ENCODE results near the gene SCYL3. TPM values are rescaled to one million over a fixed set of nuclear protein-coding genes. Genes with fewer than 3 reads are reported as not detected.
"Not testable (repeated sequence)": the region's sequence is repeated elsewhere in the genome, so short reads cannot be mapped to it uniquely, and the experiment has no call there.

Gene SCYL3
- total RNA-seq, 1 donor, result 10.5 TPM

DNA sequence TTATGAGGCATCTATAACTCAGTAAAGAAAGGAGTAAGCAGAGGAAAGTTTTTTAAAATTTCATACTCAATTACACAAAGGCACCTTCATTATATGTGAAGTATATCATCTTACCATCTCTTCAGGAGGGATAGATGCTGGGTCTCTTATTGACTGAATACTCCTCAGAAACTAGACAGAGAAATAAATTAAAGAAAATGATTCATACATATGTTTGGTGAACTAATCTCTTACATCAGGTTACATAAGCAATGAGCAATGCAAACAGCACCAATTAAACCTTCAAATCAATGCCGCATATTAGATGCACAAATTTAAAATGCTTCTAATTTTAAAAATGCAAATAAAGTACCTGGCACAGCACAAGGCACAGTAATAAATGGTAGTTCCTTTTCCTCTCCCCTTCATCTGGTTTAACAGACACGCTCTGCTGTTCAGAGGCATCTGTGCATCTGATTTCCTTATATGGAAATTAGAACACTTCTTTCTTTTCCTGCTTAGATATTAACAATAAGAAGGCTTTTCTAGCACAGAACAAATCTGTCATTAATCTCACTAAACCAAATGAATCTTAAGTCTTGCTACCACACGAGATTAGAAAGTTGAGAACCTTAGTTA, 20.0 kb downstream of the SCYL3 start:
- DNase-seq (ENCODE audit: low read depth in 2 of 3, low spot score in 2 of 3), result no peak

DNA sequence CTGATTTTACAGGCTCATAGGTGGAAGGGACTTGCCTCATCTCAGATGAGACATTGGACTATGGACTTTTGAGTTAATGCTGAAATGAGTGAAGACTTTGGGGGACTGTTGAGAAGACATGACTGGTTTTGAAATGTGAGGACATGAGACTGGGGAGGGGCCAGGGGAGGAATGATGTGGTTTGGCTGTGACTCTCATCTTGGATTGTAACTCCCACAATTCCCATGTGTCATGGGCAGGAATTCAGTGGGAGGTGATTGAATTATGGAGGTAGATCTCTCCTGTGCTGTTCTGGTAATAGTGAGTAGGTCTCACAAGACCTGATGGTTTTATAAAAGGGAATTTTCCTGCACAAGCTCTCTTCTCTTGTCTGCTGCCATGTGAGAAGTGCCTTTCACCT, 20.8 kb downstream of the SCYL3 start:
- DNase-seq (ENCODE audit: low read depth in 2 of 3, low spot score in 2 of 3), result no peak

DNA sequence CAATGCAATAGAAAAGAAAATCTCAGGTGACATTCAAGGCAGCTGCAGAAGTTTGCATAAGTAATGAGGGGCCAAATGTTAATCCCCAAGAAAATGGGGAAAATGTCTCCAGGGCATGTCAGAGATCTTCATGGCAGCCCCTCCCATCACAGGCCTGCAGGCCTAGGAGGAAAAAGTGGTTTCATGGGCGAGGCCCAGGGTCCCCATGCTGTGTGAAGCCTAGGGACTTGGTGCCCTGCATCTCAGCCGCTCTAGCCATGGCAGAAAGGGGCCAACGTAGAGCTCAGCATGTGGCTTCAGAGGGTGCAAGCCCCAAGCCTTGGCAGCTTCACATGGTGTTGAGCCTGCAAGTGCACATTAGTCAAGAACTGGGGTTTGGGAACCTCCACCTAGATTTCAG, 21.7 kb downstream of the SCYL3 start:
- not testable (repeated sequence) for DNase-seq (ENCODE audit: low read depth in 2 of 3, low spot score in 2 of 3)

DNA sequence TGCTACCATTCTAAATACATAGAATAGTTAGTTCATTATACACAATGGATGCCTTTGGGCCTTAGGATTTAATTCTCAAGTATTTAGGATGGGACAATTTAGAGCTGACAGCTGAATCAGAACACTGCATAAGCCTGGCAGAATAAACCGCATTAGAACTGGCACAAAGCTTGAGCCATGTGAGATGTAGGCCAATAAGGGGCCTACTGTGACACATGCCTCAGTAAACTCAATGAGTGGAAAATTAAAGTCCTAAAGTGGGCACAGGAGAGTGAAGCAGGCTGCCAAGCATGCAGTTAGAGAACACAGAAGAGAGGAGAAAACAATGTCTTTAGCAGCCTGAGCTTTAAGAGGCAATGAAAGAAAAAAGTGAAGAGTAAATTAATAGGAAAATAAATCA, 24.3 kb downstream of the SCYL3 start:
- no peak for DNase-seq (ENCODE audit: low read depth in 2 of 3, low spot score in 2 of 3)

DNA sequence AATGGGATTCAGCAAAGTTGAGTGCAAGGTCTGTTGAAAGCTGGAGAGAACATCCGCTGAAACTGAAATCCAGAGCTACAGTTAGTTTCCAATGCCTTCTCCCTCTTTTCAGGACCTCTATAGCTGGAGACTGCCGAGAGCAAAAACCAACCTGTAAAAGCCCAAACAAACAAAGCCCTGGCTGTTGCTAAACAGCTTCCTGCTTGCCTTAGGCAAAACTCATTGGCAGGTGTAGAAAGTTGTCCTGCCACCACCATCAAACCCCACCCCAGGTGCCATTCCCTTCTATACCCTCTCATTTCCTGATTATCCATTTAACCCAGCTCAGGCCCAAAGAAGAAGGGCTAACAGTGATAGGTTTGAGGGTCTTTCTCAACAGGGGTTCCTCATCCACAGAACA, 24.7 kb downstream of the SCYL3 start:
- no peak for DNase-seq (ENCODE audit: low read depth in 2 of 3, low spot score in 2 of 3)

DNA sequence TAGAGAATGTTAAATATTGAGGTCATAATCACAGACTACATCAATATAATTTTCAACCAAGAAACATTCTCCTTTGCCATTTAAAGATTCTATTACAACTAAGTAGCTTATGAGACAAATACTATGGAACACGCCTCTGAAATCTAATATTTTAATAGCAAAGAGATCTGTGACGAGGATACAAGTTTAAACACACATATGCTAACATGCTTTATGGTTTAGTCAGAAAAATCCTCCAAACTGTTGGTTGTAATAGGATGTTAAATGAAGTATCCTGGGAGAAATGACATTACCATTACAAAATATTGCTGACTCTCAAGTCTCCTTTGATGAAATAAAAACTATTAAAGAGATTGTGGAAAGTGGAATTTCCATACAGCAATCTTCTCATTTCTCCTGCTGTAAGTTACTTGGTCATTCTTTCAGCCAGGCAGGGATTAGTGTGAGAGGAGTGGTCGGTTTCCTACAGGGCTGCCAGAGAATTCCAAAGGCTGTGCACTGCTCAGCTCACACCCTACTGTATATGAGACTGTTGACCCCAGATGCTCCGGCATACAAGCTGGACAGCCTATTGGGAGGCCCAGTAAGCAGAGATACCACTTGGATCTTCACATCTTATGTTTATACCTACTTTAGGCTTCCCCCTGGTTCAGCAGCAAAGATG, 26.6 kb downstream of the SCYL3 start:
- DNase-seq (ENCODE audit: low read depth in 2 of 3, low spot score in 2 of 3), result no peak

DNA sequence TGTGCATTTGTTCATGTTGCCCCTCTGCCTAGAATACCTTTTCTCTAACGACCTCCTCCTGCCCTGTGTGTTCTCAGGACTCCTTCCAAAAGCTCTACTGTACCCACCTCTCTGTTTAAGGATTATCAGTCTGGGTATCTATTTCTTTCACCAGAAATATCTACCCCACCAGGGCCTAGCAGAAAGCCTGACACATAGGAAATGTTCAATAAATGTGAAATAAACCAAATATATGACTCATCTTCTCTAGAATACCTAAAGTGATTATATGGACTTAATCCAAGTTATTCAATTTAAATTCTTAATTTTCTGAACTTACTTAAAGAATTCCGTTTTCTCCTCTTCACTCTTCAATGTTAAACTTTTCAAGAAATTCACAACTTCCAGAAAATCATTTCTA, 27.1 kb downstream of the SCYL3 start:
- DNase-seq (ENCODE audit: low read depth in 2 of 3, low spot score in 2 of 3), result no peak

DNA sequence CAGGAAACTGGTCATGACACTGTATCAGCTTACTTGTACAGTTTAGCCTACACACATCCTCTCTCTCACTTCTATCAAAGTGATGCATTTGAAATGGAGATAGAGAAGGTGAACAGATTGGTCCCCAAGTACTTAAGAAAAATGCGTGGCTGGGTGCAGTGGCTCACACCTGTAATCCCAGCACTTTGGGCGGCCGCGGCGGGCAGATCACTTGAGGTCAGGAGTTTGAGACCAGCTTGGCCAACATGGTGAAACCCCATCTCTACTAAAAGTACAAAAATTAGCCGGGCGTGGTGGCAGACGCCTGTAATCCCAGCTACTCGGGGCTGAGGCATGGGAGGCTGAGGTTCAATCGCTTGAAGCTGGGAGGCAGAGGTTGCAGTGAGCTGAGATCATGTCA, 29.2 kb downstream of the SCYL3 start:
- not testable (repeated sequence) for DNase-seq (ENCODE audit: low read depth in 2 of 3, low spot score in 2 of 3)

DNA sequence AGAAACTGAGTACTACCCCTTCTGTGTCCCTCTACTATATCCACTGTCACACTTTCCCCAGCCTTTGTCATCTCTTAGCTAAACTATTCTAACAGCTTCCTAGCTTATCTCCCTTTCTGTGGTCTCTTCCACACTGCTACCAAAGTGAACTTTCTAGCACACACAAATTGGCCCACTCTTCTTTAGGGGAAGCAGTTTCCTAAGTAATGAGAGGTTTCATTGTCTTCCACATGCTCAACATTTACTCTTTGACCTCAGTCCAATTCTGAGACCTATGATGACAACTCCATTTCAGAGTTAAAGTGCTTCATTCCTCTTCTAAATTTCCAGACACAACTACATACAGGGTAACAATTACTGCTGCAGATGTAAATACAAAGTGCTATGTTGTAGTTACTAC, 32.9 kb downstream of the SCYL3 start:
- no peak for DNase-seq (ENCODE audit: low read depth in 2 of 3, low spot score in 2 of 3)

DNA sequence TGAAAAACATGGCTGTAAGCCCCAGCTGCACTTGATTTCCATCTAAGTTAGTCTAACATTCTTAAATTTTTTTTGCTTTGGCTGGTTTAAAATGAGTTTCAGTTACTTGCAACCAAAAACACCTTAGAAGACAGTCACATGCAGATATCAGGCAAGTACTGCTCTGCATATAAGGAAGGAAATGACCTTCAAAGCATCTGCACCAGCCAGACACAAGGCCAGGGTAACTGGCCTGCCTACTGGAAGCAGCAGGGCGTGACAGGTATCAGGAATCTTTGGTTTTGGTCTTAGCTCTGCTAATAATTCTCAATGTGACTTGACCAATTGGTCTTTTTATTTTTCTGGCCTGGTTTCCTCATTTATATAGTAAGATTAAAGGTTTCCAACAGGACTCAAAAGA, 33.5 kb downstream of the SCYL3 start:
- no peak for DNase-seq (ENCODE audit: low read depth in 2 of 3, low spot score in 2 of 3)

DNA sequence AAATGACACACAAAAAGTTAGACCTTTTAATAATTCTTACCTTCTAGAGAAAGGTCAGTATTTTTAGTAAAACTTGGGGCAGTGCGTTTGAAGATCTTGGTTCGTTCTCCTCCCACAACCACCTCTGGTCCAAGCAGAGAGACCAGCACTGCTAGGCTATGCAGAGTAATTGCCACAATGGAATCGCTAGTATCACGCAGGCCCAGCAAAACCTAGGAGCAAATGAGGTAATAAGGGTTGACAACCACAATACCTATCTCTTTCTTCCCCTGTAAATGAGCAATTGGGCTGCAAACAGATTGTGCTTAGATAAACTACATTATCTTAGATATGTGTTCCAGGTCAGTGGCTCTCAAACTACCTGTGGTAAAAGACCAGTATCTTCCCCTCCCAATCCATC, 34.7 kb downstream of the SCYL3 start:
- no peak for DNase-seq (ENCODE audit: low read depth in 2 of 3, low spot score in 2 of 3)

DNA sequence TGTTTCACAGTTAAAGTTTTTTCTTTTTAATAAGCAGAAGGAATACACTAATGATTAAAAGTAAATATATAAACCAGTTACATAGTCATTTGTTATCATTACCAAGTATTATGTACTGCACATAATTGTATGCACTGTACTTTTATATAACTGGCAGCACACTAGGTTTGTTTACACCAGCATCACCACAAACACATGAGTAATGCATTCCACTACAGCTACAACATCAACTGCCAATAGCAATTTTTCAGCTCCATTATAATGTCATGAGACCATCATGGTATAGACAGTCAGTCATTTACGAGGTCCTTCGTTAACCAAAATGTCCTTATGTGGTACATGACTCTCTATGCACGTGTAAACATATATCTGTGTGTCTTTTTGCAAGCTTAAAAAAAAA, 35.2 kb downstream of the SCYL3 start:
- no peak for DNase-seq (ENCODE audit: low read depth in 2 of 3, low spot score in 2 of 3)

DNA sequence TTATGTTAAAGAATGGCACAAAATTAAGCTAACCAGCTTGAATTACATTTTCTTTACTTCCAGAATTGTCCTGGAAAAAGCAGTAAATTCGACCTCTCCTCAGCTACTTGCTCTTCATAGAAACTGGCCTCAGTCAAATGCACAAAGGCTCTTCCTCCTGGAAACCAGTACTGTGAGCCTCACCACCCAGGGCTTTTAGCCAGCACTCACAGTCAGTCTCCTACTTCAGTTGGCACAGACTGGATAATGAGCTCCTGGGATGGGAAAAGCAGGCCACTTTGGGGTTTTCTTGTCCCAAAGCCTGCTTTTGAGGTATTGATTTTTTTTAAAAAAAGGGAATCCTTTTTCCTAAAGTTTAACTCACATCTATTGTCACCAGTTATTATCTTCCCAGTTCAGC, 40.4 kb downstream of the SCYL3 start:
- DNase-seq (ENCODE audit: low read depth in 2 of 3, low spot score in 2 of 3), result no peak

DNA sequence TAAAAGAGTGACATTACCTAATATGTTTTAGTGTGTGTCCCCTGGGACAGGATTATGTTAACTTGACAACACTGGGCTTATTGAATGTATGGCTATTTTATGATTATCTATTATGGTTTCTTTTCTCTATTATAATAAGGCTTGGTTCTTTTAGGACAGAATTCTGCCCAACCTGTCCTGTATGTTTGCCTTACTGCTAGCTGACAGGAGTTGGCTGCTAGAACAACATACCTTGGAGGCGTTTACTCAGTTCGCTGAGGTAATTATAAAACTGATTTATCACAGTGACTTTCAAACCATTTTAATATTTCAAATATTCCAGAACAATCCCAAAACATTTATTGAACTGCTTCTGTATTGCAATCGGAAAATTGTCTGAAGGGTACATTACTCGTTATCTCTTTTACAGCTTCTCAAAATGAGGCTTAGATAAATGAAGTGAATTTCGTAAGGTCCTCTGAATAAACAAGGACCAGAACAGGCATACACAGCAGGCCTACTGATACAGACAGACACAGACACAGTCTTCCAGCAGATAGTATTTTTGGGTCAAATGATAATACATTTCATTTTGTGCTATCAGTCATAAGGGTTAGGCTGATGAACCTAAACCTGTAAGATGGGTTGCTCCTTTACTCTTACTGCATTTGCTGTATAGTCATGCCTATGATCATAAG, 44.2 kb downstream of the SCYL3 start:
- DNase-seq (ENCODE audit: low read depth in 2 of 3, low spot score in 2 of 3), result no peak

DNA sequence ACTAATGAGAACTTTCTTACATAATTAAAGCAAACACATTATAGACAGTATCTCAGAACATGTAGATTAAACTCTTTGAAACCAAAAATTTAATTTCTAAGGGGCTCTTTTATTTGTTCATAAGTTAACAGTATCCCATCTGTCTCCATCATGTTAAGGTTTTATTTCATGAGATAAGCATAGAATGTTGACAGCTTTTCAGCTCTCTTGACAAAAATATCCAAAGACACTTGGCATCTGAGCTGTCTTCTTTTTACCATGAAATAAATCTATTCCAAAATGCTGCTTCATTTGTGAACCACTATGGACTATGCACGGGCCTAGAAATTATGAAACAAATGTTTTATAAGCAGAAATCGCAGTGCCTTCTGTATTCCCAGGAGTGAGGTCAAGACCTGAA, 45.2 kb downstream of the SCYL3 start:
- DNase-seq (ENCODE audit: low read depth in 2 of 3, low spot score in 2 of 3), result no peak

DNA sequence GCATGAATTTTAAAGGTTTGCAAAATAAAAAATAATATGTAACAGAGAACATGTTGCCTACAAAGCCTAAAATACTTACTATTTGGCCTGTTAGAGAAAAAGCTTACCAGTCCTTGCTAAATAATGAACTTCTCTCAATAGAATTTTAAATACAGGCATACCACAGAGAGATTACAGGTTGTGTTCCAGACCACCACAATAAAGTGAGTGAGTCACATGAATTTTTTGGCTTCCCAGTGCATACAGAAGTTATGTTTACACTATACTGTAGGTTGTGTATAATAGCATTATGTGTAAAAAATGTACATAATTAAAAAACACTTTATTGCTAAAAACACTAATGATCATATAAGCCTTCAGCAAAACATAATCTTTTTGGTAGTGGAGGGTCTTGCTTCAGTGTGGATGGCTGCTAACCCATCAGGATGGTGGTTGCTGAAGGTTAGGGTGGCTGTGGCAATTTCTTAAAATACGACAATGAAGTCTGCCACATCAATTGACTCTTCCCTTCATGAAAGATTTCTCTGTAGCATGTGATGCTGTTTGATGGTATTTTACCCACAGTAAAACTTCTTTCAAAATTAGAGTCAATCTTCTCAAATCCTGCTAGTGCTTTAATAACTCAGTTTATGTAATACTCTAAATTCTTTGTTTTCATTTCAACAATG, 48.6 kb downstream of the SCYL3 start:
- no peak for DNase-seq (ENCODE audit: low read depth in 2 of 3, low spot score in 2 of 3)

DNA sequence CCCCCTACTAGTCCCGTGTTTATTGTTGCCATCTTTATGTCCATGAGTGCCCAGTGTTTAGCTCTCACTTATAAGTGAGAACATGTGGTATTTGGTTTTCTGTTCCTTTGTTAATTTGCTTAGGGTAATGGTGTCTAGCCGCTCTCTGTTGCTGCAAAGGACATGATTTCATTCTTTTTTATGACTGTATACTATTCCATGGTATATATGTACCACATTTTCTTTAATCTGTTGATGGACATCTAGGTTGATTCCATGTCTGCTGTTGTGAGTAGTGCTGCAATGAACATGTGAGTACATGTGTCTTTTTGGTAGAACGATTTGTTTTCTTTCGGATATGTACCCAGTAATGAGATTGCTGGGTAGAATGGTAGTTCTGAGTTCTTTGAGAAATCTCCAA, 54.8 kb downstream of the SCYL3 start:
- no peak for DNase-seq (ENCODE audit: low read depth in 2 of 3, low spot score in 2 of 3)

DNA sequence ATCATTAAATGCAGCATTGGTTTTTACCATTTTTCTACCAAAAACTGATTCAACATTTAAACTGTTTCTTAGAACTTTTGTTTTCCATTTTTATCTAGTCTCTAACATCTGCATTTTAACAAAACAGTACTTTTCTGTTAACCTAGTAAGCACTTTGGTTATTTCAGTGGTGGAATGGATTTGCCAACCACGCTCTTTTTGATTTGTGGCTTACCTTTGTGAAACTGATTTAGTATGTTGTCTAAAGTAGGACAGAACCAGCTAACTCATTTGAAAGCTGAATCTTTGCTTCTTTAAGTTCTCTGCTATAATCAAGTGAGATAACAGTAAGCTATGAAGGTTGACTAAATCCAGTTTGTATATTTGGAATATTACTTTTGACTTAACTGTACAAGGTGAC, 57.5 kb downstream of the SCYL3 start:
- no peak for DNase-seq (ENCODE audit: low read depth in 2 of 3, low spot score in 2 of 3)

DNA sequence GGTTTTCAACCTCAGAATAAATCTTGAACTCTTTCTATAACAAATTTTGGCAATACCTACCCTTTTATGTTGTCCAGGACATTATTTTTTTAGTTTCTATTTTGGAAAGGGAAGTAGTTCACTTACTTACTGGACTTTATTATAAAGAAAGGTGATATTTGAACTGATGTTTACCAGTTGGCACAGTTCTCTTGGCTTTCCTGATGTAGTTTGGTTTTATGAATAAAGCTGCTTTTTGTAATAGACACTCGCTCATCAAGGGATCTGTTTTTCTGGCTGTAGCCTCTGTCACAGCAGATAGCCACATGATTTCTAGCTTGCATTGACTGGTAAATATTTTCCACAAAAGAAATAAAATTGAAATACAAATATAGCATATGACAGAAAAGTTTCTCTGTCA, 58.0 kb downstream of the SCYL3 start:
- DNase-seq (ENCODE audit: low read depth in 2 of 3, low spot score in 2 of 3), result no peak

DNA sequence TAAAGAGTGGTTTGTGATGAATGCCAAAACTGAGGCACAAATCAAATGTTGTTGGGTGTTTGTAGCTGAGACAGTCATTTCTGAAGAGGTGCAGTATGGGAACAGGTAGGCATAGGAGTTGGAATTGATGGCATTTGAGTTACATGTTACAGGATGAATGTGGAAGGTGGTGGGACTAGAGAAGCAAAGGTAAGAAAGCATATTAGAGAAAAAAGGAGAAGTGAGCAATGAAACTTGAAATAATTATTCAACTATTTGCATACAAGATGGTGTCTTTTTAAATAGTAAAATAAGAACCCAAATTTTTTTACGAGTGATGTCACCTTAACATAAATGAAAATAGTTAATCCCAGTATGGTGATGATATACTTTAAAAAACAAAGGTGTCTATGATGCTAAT, 58.8 kb downstream of the SCYL3 start:
- DNase-seq (ENCODE audit: low read depth in 2 of 3, low spot score in 2 of 3), result no peak

DNA sequence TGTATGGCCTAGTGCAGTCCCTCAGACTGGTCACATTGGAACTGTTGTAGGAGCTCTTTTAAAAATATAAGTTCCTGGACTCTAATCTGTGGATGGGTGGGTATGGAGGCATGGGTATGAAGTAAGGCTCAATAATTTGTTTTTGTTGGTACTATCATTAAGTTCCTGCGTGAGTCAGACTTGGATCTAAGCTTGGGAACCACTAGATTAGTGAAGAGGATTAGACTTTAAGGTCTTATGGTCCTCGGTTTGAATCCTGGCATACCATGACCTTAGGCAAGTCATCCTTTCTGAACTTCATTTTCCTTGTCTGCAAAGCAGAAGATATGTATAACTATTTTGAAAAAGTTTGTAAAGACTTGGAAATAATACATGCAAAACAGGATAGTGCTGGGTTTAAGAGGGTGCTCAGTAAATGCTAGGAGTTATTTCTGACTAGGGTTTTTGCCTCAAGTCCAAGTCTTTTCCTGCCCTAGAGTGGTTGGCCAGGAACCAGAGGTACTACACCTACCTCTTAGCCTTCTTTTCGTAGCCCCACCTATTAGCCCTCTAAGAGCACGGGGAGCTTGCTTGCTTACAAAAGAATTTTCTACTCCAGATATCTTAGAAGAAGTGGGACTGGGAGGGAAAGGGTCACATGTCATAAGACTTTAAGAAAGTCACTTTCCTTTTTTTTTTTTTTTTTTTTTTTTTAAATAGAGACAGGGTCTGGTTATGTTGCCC, 60.4 kb downstream of the SCYL3 start:
- DNase-seq (ENCODE audit: low read depth in 2 of 3, low spot score in 2 of 3), result no peak
